Ascending aorta (tissue), 2 donors: ENCODE results near the gene BAIAP2L1. TPM values are rescaled to one million over a fixed set of nuclear protein-coding genes. Genes with fewer than 3 reads are reported as not detected.

Source experiments
- DNase-seq, 2 donors: peaks; one replicate each; pipeline ENCODE4 v3.0.0-alpha.2; 2019; ENCODE audit warnings: low spot score in 2 of 2
- H3K27ac ChIP-seq, 2 donors: fragments of 200-600 bp; sonication (generic); one replicate each; pipeline ENCODE4 v1.5.1; 2016 to 2017; ENCODE audit warnings: mild to moderate bottlenecking in 1 of 2
- H3K27me3 ChIP-seq: fragments of 200-600 bp; sonication (generic); one replicate; pipeline ENCODE4 v1.5.1; 2017
- H3K36me3 ChIP-seq, 2 donors: fragments of 200-600 bp; sonication (generic); one replicate each; pipeline ENCODE4 v1.5.1; 2016
- H3K4me1 ChIP-seq, 2 donors: fragments of 200-600 bp; sonication (generic); one replicate each; pipeline ENCODE4 v1.5.1; 2016 to 2017; ENCODE audit warnings: mild to moderate bottlenecking in 1 of 2
- H3K4me3 ChIP-seq, 2 donors: fragments of 200-600 bp; sonication (generic); one replicate each; pipeline ENCODE4 v1.5.1; 2016 to 2017; ENCODE audit warnings: mild to moderate bottlenecking in 1 of 2
- H3K9me3 ChIP-seq, 2 donors: fragments of 200-600 bp; sonication (generic); one replicate each; pipeline ENCODE4 v1.5.1; 2016
- intact Hi-C: fragments of 100-400 bp; cut with DNase I; formaldehyde crosslinking; loops from one replicate; pipeline ENCODE4 v1.15.1; 2023
- total RNA-seq: library from RNA; depleted of rRNA; stranded (reverse); fragments of >200 nt; gene quantifications from one replicate; pipeline ENCODE4 v1.1.0, GENCODE V29; 2016
- TF ChIP-seq, protein P1 (sequence below), 3 experiments: fragments of 200-600 bp in 2 of 3; fragments of 450-650 bp in 1 of 3; sonication (generic) in 2 of 3; IDR thresholded peaks; one replicate each; pipeline ENCODE4 v1.5.1; 2016 to 2019; ENCODE audit warnings: antibody characterized with exemption in 3 of 3, mild to moderate bottlenecking in 1 of 3, moderate library complexity in 1 of 3

BAIAP2L1 gene
- total RNA-seq, 1 donor from 2014 or later: 2.8 TPM

DNA sequence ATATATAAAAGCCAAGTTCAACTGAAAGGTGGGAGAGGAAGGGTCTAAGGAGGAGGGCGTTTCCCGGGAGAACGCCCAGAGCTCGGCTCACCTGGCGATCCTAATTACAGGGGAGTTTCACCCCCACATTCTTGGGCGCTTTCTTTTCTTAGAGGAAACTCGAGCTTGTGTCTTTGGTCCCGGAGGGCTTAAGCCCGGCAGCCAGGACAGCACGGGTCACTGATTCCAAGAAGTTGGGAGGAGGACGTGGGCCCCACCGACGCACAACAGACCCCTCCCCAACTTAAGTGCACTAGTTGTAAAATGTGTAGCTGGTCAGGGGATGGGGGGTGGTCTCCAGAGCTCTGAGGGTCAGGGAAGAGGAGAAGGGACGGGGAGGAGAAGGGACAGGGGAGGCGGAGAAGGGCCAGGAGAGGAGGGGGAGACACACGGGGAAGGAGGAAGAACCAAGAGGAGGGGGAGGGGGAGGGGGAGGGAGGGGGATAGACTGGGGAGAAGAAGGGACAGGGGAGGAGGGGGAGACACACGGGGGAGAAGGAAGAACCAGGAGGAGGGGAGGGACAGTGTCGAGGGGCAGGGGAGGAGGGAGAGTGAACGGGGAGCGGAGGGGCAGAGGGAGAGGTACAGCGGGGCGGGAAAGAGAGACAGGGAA lies 874 bp downstream of the BAIAP2L1 start:
- Histone ChIP-seq H3K27ac (no peak overlapping the region), H3K36me3 (no peaks in the 10 kb centered on the region), H3K27me3 (peaks cover 7% of the 10 kb centered on the region), H3K4me1 (peaks cover 3 to 8% of the 10 kb centered on the region in 2 donors), H3K4me3 (peak overlapping the region; percentile 44 to 78), H3K9me3 (no peaks in the 10 kb centered on the region)
- intact Hi-C loops: no loop called here
- DNase-seq: no peak
- TF ChIP-seq, protein P1, sequence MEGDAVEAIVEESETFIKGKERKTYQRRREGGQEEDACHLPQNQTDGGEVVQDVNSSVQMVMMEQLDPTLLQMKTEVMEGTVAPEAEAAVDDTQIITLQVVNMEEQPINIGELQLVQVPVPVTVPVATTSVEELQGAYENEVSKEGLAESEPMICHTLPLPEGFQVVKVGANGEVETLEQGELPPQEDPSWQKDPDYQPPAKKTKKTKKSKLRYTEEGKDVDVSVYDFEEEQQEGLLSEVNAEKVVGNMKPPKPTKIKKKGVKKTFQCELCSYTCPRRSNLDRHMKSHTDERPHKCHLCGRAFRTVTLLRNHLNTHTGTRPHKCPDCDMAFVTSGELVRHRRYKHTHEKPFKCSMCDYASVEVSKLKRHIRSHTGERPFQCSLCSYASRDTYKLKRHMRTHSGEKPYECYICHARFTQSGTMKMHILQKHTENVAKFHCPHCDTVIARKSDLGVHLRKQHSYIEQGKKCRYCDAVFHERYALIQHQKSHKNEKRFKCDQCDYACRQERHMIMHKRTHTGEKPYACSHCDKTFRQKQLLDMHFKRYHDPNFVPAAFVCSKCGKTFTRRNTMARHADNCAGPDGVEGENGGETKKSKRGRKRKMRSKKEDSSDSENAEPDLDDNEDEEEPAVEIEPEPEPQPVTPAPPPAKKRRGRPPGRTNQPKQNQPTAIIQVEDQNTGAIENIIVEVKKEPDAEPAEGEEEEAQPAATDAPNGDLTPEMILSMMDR (IDR thresholded peaks at IDR 0.05): no peak

DNA sequence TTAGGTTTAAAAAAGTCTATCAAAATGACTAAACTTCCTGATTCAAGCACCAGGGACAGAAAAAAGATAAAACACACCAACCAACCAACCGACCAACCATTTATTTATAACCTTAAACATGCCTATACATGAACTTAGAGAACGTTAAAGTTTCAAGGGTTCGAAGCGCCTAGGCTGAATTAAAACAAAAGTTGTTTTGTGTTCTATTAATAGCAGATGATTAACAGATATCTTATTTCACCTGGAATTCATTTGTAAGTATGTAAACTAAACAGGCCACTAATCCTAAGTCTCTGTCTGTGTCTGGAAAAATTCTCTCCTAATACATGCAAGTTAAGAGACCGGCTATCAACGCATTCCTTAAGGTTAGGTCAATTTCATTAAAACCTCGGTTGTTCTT lies 1.4 kb downstream of the BAIAP2L1 start:
- peaks cover 7% of the 10 kb centered on the region for H3K27me3 ChIP-seq
- peaks cover 3 to 8% of the 10 kb centered on the region in 2 donors for H3K4me1 ChIP-seq
- intact Hi-C loops: no loop called here
- no peak for DNase-seq
- no peak overlapping the region for H3K27ac ChIP-seq
- H3K9me3 ChIP-seq: no peaks in the 10 kb centered on the region
- no peaks in the 10 kb centered on the region for H3K36me3 ChIP-seq
- TF ChIP-seq, protein P1 (IDR thresholded peaks at IDR 0.05): no peak
- H3K4me3 ChIP-seq: peak overlapping the region; percentile 20 to 35

- Histone ChIP-seq H3K36me3 (no peaks in the 10 kb centered on the region), H3K4me1 (peaks cover 3 to 8% of the 10 kb centered on the region in 2 donors), H3K4me3 (no peak overlapping the region), H3K27ac (no peak overlapping the region), H3K27me3 (peaks cover 7% of the 10 kb centered on the region), H3K9me3 (no peaks in the 10 kb centered on the region)
- DNase-seq: no peak
- intact Hi-C loops: no loop called here
- TF ChIP-seq, protein P1 (IDR thresholded peaks at IDR 0.05): no peak
Observed at GRCh38 chr7:98398567-98399372, 2.1 kb downstream of the BAIAP2L1 start.

- H3K4me1 ChIP-seq: peaks cover 3 to 8% of the 10 kb centered on the region in 2 donors
- H3K27ac ChIP-seq: no peak overlapping the region
- peaks cover 7% of the 10 kb centered on the region for H3K27me3 ChIP-seq
- H3K4me3 ChIP-seq: no peak overlapping the region
- intact Hi-C loops: no loop called here
- no peaks in the 10 kb centered on the region for H3K36me3 ChIP-seq
- H3K9me3 ChIP-seq: no peaks in the 10 kb centered on the region
- DNase-seq: no peak
- TF ChIP-seq, protein P1 (IDR thresholded peaks at IDR 0.05): no peak
Observed at GRCh38 chr7:98396768-98397167, 4.1 kb downstream of the BAIAP2L1 start.

- TF ChIP-seq, protein P1 (IDR thresholded peaks at IDR 0.05): no peak
- H3K4me3 ChIP-seq: no peak overlapping the region
- no peaks in the 10 kb centered on the region for H3K9me3 ChIP-seq
- intact Hi-C loops: no loop called here
- no peak for DNase-seq
- H3K4me1 ChIP-seq: peaks cover 3 to 4% of the 10 kb centered on the region in 2 donors
- no peak overlapping the region for H3K27ac ChIP-seq
- H3K27me3 ChIP-seq: peaks cover 5% of the 10 kb centered on the region
- H3K36me3 ChIP-seq: no peaks in the 10 kb centered on the region
Observed at GRCh38 chr7:98395951-98396350, 4.9 kb downstream of the BAIAP2L1 start.
